Coronary artery (tissue), 2 donors: ENCODE data around the gene ODF2L.

Experiments
- DNase-seq: peaks from one replicate; pipeline ENCODE4 v3.0.0-alpha.2; 2017; ENCODE audit warnings: low spot score
- H3K27ac ChIP-seq, 2 donors: fragments of 200-600 bp; sonication (generic); one replicate each; pipeline ENCODE4 v1.5.1; 2016 to 2019
- H3K4me3 ChIP-seq: fragments of 200-600 bp; sonication (generic); 2 replicates; pipeline ENCODE4 v1.5.1; 2016; ENCODE audit warnings: mild to moderate bottlenecking, moderate library complexity
- TF ChIP-seq, protein P1 (sequence below): fragments of 200-600 bp; sonication (generic); IDR thresholded peaks from one replicate; pipeline ENCODE4 v1.5.1; 2019; ENCODE audit warnings: antibody characterized with exemption

ODF2L gene

DNA sequence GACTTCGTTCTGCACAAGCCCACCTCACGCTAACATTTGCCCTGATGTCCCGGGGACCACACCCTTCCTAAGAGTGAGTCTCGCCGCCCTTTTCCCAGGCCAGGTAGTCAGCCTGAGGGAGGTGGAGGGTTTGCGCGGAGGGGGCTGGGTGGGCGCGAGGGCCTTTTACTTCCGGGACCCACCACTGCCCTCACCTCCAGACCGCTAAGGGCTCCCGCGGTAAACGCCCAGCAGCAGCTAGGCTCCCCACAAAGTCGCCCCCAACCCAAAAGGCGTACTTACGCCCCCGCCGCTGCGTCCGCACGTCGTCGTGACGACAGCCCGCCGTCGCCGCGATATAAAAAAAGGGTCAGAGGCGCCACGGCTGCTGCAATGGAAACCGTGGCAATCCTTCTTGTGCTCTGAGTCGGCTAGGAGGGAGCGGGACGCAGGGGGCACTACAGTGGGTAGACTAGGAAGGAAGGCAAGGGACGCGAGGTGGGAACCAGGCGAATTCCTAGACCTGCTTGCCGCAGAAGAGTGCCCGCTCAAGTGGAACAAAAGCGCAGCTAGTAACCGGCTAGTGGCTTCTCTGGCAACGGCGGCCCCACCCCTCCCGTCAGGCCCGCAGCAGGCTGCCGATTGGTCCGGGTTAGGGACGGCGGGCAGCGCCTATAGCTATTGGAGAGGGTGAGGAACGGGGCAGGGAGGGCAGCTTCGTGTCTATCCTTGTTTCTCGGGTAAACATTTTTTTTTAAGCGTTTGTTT is at the start of gene ODF2L:
Gene ODF2L (minus strand): TSS at position 573 of the 747 bp plus-strand sequence. CDS start 9,296 bp downstream, outside the sequence.
- TF ChIP-seq, protein P1, sequence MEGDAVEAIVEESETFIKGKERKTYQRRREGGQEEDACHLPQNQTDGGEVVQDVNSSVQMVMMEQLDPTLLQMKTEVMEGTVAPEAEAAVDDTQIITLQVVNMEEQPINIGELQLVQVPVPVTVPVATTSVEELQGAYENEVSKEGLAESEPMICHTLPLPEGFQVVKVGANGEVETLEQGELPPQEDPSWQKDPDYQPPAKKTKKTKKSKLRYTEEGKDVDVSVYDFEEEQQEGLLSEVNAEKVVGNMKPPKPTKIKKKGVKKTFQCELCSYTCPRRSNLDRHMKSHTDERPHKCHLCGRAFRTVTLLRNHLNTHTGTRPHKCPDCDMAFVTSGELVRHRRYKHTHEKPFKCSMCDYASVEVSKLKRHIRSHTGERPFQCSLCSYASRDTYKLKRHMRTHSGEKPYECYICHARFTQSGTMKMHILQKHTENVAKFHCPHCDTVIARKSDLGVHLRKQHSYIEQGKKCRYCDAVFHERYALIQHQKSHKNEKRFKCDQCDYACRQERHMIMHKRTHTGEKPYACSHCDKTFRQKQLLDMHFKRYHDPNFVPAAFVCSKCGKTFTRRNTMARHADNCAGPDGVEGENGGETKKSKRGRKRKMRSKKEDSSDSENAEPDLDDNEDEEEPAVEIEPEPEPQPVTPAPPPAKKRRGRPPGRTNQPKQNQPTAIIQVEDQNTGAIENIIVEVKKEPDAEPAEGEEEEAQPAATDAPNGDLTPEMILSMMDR: no peak
- Histone ChIP-seq H3K4me3 (peak within 1 kb of the TSS; percentile 80), H3K27ac (peak within 1 kb of the TSS; percentile 75 to 83)
- DNase-seq: peak; percentile 92

- H3K4me3 ChIP-seq: no peak overlapping the region
- DNase-seq: no peak
- TF ChIP-seq, protein P1: no peak
- H3K27ac ChIP-seq: no peak overlapping the region
Measured at GRCh38 chr1:86445919-86446318, 49.8 kb upstream of the ODF2L start.

DNA sequence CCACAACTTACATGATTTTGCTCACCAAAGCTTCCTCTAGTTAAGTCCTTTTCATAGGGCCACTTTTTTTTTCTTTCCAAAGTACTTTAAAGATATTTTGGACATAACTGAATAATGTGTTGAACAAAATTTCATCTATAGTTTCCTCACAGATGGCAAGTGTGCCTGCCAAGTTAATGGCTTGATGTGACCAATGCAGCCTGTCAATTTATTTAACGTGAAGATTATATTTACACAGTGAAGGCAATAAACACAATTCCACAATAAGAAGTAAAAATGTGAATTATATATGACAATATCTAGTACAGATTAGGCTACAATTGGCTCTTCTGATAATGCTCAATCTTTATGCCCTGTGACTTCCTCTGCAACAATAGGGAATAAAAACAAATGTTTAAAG is 45.9 kb upstream of the ODF2L start:
- no peak for DNase-seq
- H3K4me3 ChIP-seq: no peak overlapping the region
- no peak overlapping the region for H3K27ac ChIP-seq
- TF ChIP-seq, protein P1: no peak

DNA sequence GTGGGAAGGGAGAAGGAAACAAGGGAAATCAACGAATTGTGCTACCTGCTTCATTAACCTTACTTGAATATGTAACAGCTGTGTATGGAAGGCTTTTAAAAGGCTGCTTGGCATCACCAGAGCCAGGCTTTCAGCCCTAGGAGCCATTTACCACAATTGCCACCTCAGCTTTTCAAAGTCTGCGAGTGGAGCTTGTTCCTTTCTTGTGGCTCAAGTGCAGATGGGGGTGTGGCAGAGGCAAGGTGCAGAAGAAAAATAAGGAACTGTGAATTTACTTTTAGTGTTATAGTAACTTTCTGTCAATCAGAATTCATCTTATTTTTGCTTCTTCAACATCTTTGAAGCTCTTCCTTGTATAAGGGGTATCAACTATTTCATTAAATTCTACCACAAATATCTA is 45.5 kb upstream of the ODF2L start:
- TF ChIP-seq, protein P1: no peak
- no peak for DNase-seq
- Histone ChIP-seq H3K4me3 (no peak overlapping the region), H3K27ac (no peak overlapping the region)

DNA sequence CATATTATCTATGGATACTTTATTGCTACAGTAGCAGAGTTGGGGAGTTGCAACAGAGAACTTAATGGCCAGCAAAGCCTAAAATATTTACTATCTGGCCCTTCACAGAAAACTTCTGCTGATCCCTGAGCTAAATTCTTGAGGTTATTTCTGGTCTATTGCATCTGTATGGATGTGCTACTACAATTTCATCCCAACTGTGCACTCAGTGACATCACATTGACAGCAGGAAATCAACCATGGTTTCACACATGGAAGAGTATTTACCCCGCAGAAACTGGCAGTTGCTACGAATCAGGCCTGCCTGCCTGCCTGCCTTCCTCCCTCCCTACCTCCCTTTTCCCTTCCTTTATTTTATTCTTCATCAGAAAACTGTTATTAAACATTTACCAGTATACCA is 39.9 kb upstream of the ODF2L start:
- TF ChIP-seq, protein P1: no peak
- no peak for DNase-seq
- H3K4me3 ChIP-seq: no peak overlapping the region
- H3K27ac ChIP-seq: no peak overlapping the region

GRCh38 chr1:86435327-86435726 is 39.2 kb upstream of the ODF2L start:
- no peak overlapping the region for H3K27ac ChIP-seq
- no peak for DNase-seq
- TF ChIP-seq, protein P1: no peak
- H3K4me3 ChIP-seq: no peak overlapping the region

DNA sequence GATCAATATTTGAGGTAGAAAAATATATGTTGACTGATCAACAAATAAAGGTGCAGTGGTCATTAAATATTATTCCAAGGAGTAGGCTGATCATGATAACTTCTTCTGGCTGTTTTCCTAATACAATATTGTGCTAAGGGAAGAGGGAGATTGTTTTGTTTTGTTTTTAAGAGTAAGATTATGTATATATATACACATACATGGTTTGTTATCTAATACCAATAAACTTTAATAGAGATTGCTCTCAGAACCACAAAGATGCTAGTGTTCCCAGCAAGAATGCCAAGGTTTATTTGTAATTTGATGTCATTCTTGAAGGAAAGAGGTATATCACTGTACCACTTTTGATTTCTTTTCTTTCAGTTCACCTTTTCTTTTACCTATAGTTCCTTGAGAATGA is 37.9 kb upstream of the ODF2L start:
- DNase-seq: no peak
- H3K4me3 ChIP-seq: no peak overlapping the region
- no peak overlapping the region for H3K27ac ChIP-seq
- TF ChIP-seq, protein P1: no peak
